PFSK-1 (cell line): Measurements from ENCODE around the gene IFRD2.

Experiments used
- FOXP2 ChIP-seq: optimal IDR thresholded peaks from 2 replicates; pipeline ENCODE3; 2011; ENCODE audit warnings: borderline replicate concordance, control low read depth, inconsistent platforms; ENCODE audit not compliant: insufficient read depth; ENCODE audit errors: extremely low read length, extremely low read depth
- POLR2AphosphoS5 ChIP-seq: IDR thresholded peaks from 2 replicates; pipeline ENCODE4 v1.6.1; 2012; ENCODE audit warnings: low read depth, mild to moderate bottlenecking, control low read depth, low read length, moderate library complexity
- SIN3A ChIP-seq: IDR thresholded peaks from 2 replicates; pipeline ENCODE4 v1.6.1; 2012; ENCODE audit warnings: mild to moderate bottlenecking, low read length, moderate library complexity, borderline replicate concordance; ENCODE audit not compliant: insufficient read depth
- TAF1 ChIP-seq: IDR thresholded peaks from 2 replicates; pipeline ENCODE4 v1.6.1; 2012; ENCODE audit warnings: low read length, control low read depth, borderline replicate concordance; ENCODE audit not compliant: insufficient read depth
- TF ChIP-seq, protein P1 (sequence below), 2 experiments: IDR thresholded peaks; 2 replicates each; pipeline versions ENCODE4 v1.6.1 to v1.8.0; 2011 to 2012; ENCODE audit warnings: low read depth in 2 of 2, low read length in 2 of 2, control low read depth in 1 of 2, inconsistent platforms in 1 of 2, mild to moderate bottlenecking in 1 of 2, moderate library complexity in 1 of 2; ENCODE audit not compliant: insufficient read depth in 1 of 2

DNA sequence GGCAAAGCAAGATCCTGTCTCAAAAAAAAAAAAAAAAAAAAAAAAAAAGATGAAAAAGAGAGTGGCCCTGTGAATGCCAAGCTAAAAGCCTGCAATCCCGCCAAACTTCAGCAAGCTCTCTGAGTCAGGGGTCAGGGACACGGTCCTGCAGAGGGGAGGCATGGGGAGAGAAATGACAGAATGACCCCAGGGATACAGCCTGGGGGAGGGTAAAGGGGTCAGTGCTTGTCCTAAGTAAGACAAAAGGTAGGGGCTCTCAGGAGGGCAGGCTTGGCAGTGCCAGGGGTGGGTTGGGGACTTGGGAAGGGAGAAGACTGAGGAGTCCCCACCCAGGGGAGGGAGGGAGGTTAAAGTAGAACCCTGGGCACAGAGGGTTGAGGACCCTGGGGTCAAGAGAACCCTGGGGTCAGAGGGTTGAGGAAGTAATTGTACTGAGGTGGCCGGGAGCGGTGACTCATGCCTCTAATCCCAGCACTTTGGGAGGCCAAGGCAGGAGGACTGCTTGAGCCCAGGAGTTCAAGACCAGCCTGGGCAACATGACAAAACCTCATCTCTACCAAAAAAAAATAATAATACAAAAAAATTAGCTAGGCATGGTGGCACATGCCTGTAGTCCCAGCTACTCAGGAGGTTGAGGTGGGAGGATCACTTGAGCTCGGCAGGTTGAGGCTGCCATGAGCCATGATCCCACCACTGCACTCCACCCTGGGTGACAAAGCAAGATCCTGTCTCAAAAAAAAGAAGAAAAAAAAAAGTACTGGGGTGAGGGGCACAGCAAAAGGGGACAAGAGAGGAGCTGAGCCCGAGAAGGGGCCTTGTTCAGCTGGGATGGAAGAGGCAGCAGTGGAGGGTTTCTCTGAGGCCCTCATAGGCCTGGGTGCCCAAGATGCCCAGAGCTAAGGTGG is 28.5 kb downstream of the IFRD2 start:
- TF ChIP-seq POLR2AphosphoS5: no peak
- TF ChIP-seq, protein P1, sequence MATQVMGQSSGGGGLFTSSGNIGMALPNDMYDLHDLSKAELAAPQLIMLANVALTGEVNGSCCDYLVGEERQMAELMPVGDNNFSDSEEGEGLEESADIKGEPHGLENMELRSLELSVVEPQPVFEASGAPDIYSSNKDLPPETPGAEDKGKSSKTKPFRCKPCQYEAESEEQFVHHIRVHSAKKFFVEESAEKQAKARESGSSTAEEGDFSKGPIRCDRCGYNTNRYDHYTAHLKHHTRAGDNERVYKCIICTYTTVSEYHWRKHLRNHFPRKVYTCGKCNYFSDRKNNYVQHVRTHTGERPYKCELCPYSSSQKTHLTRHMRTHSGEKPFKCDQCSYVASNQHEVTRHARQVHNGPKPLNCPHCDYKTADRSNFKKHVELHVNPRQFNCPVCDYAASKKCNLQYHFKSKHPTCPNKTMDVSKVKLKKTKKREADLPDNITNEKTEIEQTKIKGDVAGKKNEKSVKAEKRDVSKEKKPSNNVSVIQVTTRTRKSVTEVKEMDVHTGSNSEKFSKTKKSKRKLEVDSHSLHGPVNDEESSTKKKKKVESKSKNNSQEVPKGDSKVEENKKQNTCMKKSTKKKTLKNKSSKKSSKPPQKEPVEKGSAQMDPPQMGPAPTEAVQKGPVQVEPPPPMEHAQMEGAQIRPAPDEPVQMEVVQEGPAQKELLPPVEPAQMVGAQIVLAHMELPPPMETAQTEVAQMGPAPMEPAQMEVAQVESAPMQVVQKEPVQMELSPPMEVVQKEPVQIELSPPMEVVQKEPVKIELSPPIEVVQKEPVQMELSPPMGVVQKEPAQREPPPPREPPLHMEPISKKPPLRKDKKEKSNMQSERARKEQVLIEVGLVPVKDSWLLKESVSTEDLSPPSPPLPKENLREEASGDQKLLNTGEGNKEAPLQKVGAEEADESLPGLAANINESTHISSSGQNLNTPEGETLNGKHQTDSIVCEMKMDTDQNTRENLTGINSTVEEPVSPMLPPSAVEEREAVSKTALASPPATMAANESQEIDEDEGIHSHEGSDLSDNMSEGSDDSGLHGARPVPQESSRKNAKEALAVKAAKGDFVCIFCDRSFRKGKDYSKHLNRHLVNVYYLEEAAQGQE (IDR thresholded peaks at IDR 0.05; ENCODE audit: insufficient read depth in 1 of 2, low read depth in 2 of 2, low read length in 2 of 2): no peak
- no peak for TF ChIP-seq SIN3A
- no peak for TF ChIP-seq TAF1
- TF ChIP-seq FOXP2: no peak
